GM18951 (cell line): ENCODE measurements around the gene GABPA.
A peak's percentile ranks its signal among the peaks of the same experiment; 100 is the strongest.
"Not testable (repeated sequence)": the region's sequence is repeated elsewhere in the genome, so short reads cannot be mapped to it uniquely, and the experiment has no call there.

ENCODE experiments used
- POLR2A ChIP-seq: IDR thresholded peaks from 4 replicates; pipeline ENCODE4 v1.6.1; 2011; ENCODE audit warnings: mild to moderate bottlenecking; ENCODE audit not compliant: insufficient read length, insufficient read depth; ENCODE audit errors: extremely low read depth
- in situ Hi-C: fragments of 300-500 bp; cut with MboI; formaldehyde crosslinking; loops from one replicate; pipeline ENCODE4 v1.12.0; 2022; ENCODE audit warnings: low sequenced_read_pairs, mixed read lengths, inconsistent platforms; ENCODE audit not compliant: unreplicated experiment

The GABPA gene

GRCh38 chr21:25734904-25735645 lies at the start of gene GABPA, which contains the start of gene ATP5PF:
TSS of gene GABPA (plus strand) at chr21:25734972. CDS start at chr21:25741599, 6,627 bp downstream.
TSS of gene ATP5PF (minus strand) at chr21:25734904. CDS start at chr21:25729794, 5,110 bp downstream.
- in situ Hi-C loops = no loop called here
- TF ChIP-seq POLR2A = peak; percentile 52

- TF ChIP-seq POLR2A = no peak
Observed at GRCh38 chr21:25687787-25688186, 47.0 kb upstream of the GABPA start.

GRCh38 chr21:25688275-25689155 lies 46.3 kb upstream of the GABPA start:
- no peak for TF ChIP-seq POLR2A
- in situ Hi-C loops = no loop called here

More at GRCh38 chr21:25687787-25688186, 47.0 kb upstream of the GABPA start:
- in situ Hi-C loops = no loop called here

GRCh38 chr21:25689226-25689625 lies 45.5 kb upstream of the GABPA start:
- TF ChIP-seq POLR2A = no peak
- in situ Hi-C loops = no loop called here

GRCh38 chr21:25691976-25692375 lies 42.8 kb upstream of the GABPA start:
- in situ Hi-C loops = no loop called here

GRCh38 chr21:25695461-25695860 lies 39.3 kb upstream of the GABPA start:
- in situ Hi-C loops = not testable (repeated sequence)

More at GRCh38 chr21:25691976-25692375, 42.8 kb upstream of the GABPA start:
- TF ChIP-seq POLR2A = no peak

GRCh38 chr21:25700741-25701140 lies 34.0 kb upstream of the GABPA start:
- in situ Hi-C loops = no loop called here
- no peak for TF ChIP-seq POLR2A

- TF ChIP-seq POLR2A = no peak
Observed at GRCh38 chr21:25701529-25701928, 33.2 kb upstream of the GABPA start.

GRCh38 chr21:25708467-25709065 lies 26.2 kb upstream of the GABPA start:
- in situ Hi-C loops = no loop called here
- no peak for TF ChIP-seq POLR2A

More at GRCh38 chr21:25701529-25701928, 33.2 kb upstream of the GABPA start:
- in situ Hi-C loops = no loop called here

GRCh38 chr21:25709684-25710265 lies 25.0 kb upstream of the GABPA start:
- TF ChIP-seq POLR2A = no peak
- in situ Hi-C loops = loop anchor here (10.0 kb wide), 1 partner anchor 105 kb away; the partner anchor contains the start of gene MRPL39

GRCh38 chr21:25710550-25710949 lies 24.2 kb upstream of the GABPA start:
- TF ChIP-seq POLR2A = no peak
- in situ Hi-C loops = loop anchor here (10.0 kb wide), 1 partner anchor 106 kb away; the partner anchor contains the start of gene MRPL39

GRCh38 chr21:25714066-25714465 lies 20.7 kb upstream of the GABPA start:
- in situ Hi-C loops = loop anchor here (10.0 kb wide), 1 partner anchor 109 kb away; the partner anchor contains the start of gene MRPL39

GRCh38 chr21:25717491-25718147 lies 17.2 kb upstream of the GABPA start:
- no peak for TF ChIP-seq POLR2A
- in situ Hi-C loops = loop anchor here (10.0 kb wide), 1 partner anchor 113 kb away; the partner anchor contains the start of gene MRPL39
